GM20000 (cell line): ENCODE results near the gene FRYL.

Experiments
- DNase-seq: peaks from one replicate; pipeline ENCODE4 v3.0.0; 2012; ENCODE audit warnings: low spot score
- TF ChIP-seq, protein P1 (sequence below): IDR thresholded peaks from 2 replicates; pipeline ENCODE4 v1.5.1; 2012; ENCODE audit warnings: mild to moderate bottlenecking, control low read depth; ENCODE audit errors: extremely low read depth, missing control alignments

FRYL gene

DNA sequence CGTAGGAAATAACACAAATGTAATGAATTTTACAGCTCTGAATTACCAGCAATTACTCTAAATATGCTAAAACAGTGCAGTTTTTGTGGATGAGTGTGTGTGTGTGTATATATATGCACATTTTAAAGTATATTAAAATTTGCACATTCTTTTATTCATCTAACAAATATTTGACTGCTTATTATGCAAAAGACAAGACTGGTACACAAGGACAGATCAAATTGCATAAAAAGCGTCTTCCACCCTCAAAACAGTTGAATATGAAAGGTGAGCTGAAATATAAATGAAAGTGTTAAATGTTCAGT is 276.1 kb downstream of the FRYL start:
- TF ChIP-seq, protein P1, sequence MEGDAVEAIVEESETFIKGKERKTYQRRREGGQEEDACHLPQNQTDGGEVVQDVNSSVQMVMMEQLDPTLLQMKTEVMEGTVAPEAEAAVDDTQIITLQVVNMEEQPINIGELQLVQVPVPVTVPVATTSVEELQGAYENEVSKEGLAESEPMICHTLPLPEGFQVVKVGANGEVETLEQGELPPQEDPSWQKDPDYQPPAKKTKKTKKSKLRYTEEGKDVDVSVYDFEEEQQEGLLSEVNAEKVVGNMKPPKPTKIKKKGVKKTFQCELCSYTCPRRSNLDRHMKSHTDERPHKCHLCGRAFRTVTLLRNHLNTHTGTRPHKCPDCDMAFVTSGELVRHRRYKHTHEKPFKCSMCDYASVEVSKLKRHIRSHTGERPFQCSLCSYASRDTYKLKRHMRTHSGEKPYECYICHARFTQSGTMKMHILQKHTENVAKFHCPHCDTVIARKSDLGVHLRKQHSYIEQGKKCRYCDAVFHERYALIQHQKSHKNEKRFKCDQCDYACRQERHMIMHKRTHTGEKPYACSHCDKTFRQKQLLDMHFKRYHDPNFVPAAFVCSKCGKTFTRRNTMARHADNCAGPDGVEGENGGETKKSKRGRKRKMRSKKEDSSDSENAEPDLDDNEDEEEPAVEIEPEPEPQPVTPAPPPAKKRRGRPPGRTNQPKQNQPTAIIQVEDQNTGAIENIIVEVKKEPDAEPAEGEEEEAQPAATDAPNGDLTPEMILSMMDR, result no peak

DNA sequence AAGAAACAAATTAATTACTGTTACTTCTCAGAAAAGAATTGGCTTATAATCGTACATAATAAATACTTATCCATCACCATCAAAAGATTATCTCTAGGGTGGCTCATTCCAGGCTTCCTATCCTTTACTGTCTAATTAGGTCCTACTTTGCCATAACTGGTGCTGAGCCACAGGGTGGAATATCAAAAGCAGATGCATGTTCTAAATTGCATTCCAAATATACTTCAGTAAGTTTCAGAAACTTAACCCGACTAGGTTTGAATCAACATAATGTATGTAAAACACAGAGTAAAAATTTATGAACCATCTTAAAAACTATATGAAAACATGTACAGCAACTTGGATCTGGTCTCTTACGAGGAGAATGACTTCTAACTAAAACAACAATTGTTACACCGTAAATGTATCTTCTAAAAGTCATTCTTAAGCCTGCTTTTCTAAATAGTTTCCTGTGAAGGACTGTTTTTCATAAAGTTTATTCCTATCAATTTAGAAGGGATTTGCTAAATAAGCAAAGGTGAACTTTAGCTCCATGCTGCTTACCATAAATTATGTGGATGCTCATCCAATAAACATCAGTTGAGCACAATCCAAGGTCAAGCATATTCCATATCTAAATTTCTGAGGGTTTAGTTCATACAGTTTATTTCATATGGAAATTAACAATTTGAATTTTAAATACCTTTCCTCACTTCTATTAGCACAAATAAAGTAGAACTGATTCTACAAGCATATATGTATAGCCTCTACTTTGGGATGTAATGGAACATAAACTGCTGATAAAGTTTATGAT is 276.6 kb downstream of the FRYL start:
- no peak for DNase-seq
- TF ChIP-seq, protein P1, result no peak

More for the DNA sequence above, 276.1 kb downstream of the FRYL start:
- DNase-seq, result no peak

DNA sequence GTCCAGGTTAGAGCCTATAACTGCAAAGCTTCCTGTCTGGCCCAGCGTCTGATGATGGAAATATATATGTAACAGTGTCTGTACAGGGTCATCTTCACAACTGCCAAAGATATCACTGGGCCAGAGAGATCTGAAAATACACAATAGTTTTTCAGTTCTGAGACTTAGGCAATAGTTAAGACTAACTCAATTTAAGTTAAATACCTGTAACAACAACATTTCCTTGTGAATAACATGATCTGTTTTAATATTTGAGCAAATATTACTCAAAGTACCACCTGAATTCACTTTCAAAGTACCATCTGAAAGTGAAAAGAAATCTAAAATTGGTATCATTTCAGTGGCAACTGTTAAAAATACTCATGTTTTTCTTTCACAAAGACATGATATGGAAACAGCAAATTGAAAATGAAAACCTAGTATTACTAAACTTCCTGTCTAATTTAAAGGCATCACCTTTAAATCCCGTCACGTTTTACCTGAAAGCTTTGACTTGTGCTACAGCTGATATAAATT is 280.5 kb downstream of the FRYL start:
- TF ChIP-seq, protein P1, result no peak
- DNase-seq, result no peak

DNA sequence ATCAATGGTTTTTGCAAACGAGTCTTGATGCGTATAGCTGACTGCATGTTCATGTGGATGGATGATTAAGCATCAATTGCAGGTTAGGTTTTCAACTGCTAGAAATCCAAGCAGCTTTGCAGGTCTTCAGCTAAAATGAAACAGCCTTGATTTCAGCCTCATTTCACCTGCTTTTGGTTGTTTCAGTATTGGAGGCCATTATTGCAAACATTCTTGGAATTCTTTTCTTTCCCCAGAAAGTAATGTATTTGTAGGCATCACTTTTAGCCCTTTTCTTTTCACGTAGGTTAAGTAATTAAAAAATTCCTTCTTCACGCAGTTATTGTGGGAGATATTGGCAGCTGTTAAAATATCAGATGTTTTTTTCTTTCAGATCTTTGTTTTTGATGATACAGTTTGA is 281.2 kb downstream of the FRYL start:
- DNase-seq, result no peak

DNA sequence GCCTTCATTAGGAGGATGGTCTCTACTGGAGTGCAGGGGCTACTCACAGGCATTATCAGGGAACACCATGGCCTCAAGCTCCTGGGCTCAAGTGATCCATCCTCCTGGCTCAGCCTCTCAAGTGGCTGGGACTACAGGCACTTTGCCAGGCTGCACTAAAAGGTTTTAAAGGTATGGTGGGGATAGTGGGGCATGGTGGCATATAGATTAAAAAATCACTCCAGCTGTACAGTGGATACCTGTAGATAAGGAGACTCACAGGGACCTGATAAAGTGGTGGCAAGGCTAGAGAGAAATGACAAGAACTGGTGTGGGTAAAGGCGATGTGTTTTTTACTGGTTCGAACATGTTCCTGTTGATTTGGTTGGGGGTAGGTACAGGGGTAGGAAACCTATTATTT is 284.1 kb downstream of the FRYL start:
- TF ChIP-seq, protein P1, result no peak
- no peak for DNase-seq

More for the DNA sequence above, 281.2 kb downstream of the FRYL start:
- TF ChIP-seq, protein P1, result no peak

DNA sequence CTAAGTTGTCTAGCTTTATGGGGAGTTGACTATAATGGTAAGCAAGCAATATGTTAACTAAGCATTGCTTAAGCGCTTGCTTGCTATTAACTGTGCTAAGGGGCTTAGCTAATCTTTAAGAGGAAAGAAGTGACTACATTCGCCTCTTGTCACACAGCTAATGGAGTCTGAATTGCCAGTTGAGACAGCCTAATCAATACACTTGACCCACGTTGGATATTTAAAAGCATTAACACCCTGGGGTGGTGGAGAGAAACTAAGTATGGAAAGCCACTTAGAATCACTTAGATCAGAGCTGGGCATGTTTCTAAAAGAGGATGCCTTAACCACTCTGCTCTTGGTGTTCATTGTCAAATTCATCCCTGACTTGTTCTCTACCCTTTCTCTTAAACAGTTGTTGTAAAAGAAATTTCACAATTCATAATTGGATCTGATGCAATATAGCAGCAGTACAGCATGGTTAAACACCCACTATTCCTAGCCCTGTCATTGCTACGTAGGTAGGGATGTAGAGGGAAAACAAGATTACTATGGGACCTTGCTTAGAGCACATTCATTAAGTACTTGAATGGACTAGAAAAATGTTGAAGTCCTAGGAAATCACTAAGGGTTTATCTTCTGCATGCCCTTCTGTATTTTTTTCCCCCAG is 286.5 kb downstream of the FRYL start:
- TF ChIP-seq, protein P1, result no peak
- DNase-seq, result no peak

DNA sequence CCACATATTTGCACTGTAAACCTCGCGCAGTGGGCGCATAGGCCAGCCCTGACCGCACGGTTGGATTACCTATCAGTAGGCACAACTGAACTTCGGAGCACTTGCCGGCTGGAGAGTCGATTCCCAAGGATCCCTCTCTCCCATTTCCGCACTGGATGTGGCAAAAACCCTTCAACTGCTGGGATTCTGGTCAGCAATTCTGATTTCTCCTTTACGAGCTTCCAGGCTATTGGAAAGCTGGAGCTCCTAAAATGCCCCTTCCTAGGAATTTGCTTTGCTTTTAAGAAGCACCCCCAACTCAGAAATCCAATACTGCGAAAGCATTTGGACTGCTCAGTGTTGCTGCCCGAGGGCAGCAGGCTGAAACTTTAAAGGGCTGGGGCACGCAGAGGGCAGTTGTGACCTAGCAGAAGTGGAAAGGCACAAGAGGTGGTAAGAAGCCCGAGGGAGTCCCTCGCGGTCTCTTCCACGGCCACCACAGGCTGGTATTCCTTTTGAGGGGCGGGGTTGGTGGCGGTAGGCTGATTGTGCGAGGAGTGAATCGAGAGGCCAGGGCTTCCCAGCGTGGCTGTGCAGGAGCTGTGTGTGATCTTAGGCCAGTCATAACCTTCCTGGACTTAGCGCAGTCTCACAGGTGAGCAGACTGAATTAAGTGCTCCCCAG is 288.4 kb downstream of the FRYL start:
- TF ChIP-seq, protein P1, result no peak
- no peak for DNase-seq
